HCT116 (cell line): Measurements from ENCODE around the gene ALCAM. TPM values are rescaled to one million over a fixed set of nuclear protein-coding genes. Genes with fewer than 3 reads are reported as not detected.

Experiments
- ATAC-seq: fragments of 200-7000 bp; cut with Tn5 transposase; 2 replicates; pipeline ENCODE4 v1.9.1; 2020; ENCODE audit warnings: mild to moderate bottlenecking, moderate library complexity
- BruUV-seq: library from RNA; stranded (reverse); fragments of 400-500 nt; replicated peaks from 2 replicates; lab custom pipeline; 2021; lab: Mats Ljungman, UMichigan
- CTCF ChIA-PET: fragments of 300-600 bp; sonication (Branson Sonifier 250); formaldehyde crosslinking; loops from one replicate; lab custom pipeline; 2021; ENCODE audit warnings: antibody characterized with exemption; lab: Charles Lee
- POLR2A ChIA-PET: fragments of 300-600, 350-600 bp; sonication (Branson Sonifier 250); formaldehyde crosslinking; loops from one replicate; lab custom pipeline; 2021; ENCODE audit warnings: antibody characterized with exemption; lab: Charles Lee
- RAD21 ChIA-PET, 2 experiments: fragments of 300-600 bp; sonication (Branson Sonifier 250); formaldehyde crosslinking; loops; one replicate each; lab custom pipeline; 2023; ENCODE audit warnings: low total read pairs in 2 of 2; ENCODE audit not compliant: uncharacterized antibody in 2 of 2, unreplicated experiment in 2 of 2, low non-redundant PET in 1 of 2; lab: Charles Lee
- DNase-seq: peaks from one replicate; pipeline ENCODE4 v3.0.0-alpha.2; 2010; ENCODE audit warnings: low read depth, low spot score
- H2AFZ ChIP-seq: fragments of 200-600 bp; shearing (Covaris generic), sonication (generic); 2 replicates; pipeline ENCODE4 v1.6.1; 2017; ENCODE audit warnings: low read depth, mixed run types, mixed read lengths, antibody characterized with exemption, low read length; ENCODE audit not compliant: poor library complexity, severe bottlenecking
- H3K27ac ChIP-seq: 2 replicates; pipeline ENCODE4 v1.5.1; 2012; ENCODE audit warnings: low read depth, low read length
- H3K27me3 ChIP-seq: fragments of 200-600 bp; sonication (generic); 2 replicates; pipeline ENCODE4 v1.6.1; 2016; ENCODE audit warnings: mixed run types, low read length, mixed read lengths; ENCODE audit not compliant: insufficient read depth
- H3K36me3 ChIP-seq, 2 experiments: fragments of 200-500 bp in 1 of 2; fragments of 200-600 bp in 1 of 2; sonication (Bioruptor generic) in 1 of 2; sonication (generic) in 1 of 2; 2 replicates each; pipeline versions ENCODE4 v1.5.1 to v1.6.1; 2014 to 2016; ENCODE audit warnings: low read length in 2 of 2, inconsistent platforms in 1 of 2, mixed read lengths in 1 of 2, mixed run types in 1 of 2; ENCODE audit not compliant: insufficient read depth in 2 of 2, control insufficient read depth in 1 of 2
- H3K4me1 ChIP-seq, 2 experiments: fragments of 200-600 bp in 1 of 2; sonication (generic) in 1 of 2; 2 replicates each; pipeline versions ENCODE4 v1.5.1 to v1.6.1; 2012 to 2017; ENCODE audit warnings: low read length in 2 of 2, inconsistent platforms in 1 of 2, mild to moderate bottlenecking in 1 of 2, mixed read lengths in 1 of 2, mixed run types in 1 of 2, moderate library complexity in 1 of 2; ENCODE audit not compliant: insufficient read depth in 2 of 2, control insufficient read depth in 1 of 2
- H3K4me2 ChIP-seq: fragments of 200-600 bp; sonication (generic); 2 replicates; pipeline ENCODE4 v1.6.1; 2017; ENCODE audit warnings: mixed run types, low read length, mixed read lengths
- H3K4me3 ChIP-seq, 2 experiments: fragments of 200-600 bp in 1 of 2; sonication (generic) in 1 of 2; replicated peaks in 1 of 2; 2 replicates each; pipeline ENCODE4 v1.5.1; 2011 to 2016; ENCODE audit warnings: low read length in 2 of 2, control low read depth in 1 of 2, low read depth in 1 of 2, mild to moderate bottlenecking in 1 of 2, mixed read lengths in 1 of 2, mixed run types in 1 of 2
- H3K79me2 ChIP-seq: fragments of 200-600 bp; sonication (generic); 2 replicates; pipeline ENCODE4 v1.6.1; 2017; ENCODE audit warnings: mild to moderate bottlenecking, mixed run types, low read length, moderate library complexity, mixed read lengths; ENCODE audit not compliant: insufficient read depth
- H3K9ac ChIP-seq: fragments of 200-600 bp; sonication (generic); 2 replicates; pipeline ENCODE4 v1.6.1; 2016; ENCODE audit warnings: low read length, mixed read lengths
- H3K9me2 ChIP-seq: fragments of 200-600 bp; sonication (generic), shearing (Covaris generic); 2 replicates; pipeline ENCODE4 v1.6.1; 2017; ENCODE audit warnings: mixed run types, mild to moderate bottlenecking, moderate library complexity; ENCODE audit not compliant: insufficient read depth
- H3K9me3 ChIP-seq, 2 experiments: fragments of 200-500 bp in 1 of 2; fragments of 200-600 bp in 1 of 2; sonication (Bioruptor generic) in 1 of 2; sonication (generic) in 1 of 2; 2 replicates each; pipeline ENCODE4 v1.6.1; 2014 to 2017; ENCODE audit warnings: low read length in 2 of 2, mixed read lengths in 2 of 2, inconsistent platforms in 1 of 2, low read depth in 1 of 2, mild to moderate bottlenecking in 1 of 2, mixed run types in 1 of 2, moderate library complexity in 1 of 2; ENCODE audit not compliant: control insufficient read depth in 1 of 2, insufficient read depth in 1 of 2
- H4K20me1 ChIP-seq: fragments of 200-600 bp; sonication (generic), shearing (Covaris generic); 2 replicates; pipeline ENCODE4 v1.6.1; 2017; ENCODE audit warnings: mixed run types, mild to moderate bottlenecking, moderate library complexity; ENCODE audit not compliant: insufficient read depth
- ATF3 ChIP-seq: IDR thresholded peaks from 2 replicates; pipeline ENCODE4 v1.6.1; 2012
- CTCF ChIP-seq, 3 experiments: fragments of 200-600 bp in 1 of 3; sonication (generic) in 1 of 3; IDR thresholded peaks in 2 of 3; conservative IDR thresholded peaks in 1 of 3; 2 replicates each; pipeline ENCODE4 v1.5.1; 2012 to 2017; ENCODE audit warnings: low read depth in 2 of 3, low read length in 2 of 3, antibody characterized with exemption in 1 of 3, borderline replicate concordance in 1 of 3, control low read depth in 1 of 3, mild to moderate bottlenecking in 1 of 3, mixed read lengths in 1 of 3, mixed run types in 1 of 3, moderate library complexity in 1 of 3; ENCODE audit not compliant: insufficient read depth in 1 of 3
- EGR1 ChIP-seq: IDR thresholded peaks from 2 replicates; pipeline ENCODE4 v1.6.1; 2012; ENCODE audit warnings: low read depth
- ELF1 ChIP-seq: IDR thresholded peaks from 2 replicates; pipeline ENCODE4 v1.6.1; 2012; ENCODE audit warnings: low read depth, borderline replicate concordance
- EZH2 ChIP-seq: fragments of 200-600 bp; sonication (generic); IDR thresholded peaks from 2 replicates; pipeline ENCODE4 v1.6.1; 2017; ENCODE audit warnings: antibody characterized with exemption, mixed run types
- FOSL1 ChIP-seq: IDR thresholded peaks from 2 replicates; pipeline ENCODE4 v1.6.1; 2012; ENCODE audit warnings: low read depth
- POLR2A ChIP-seq: IDR thresholded peaks from 2 replicates; pipeline ENCODE4 v1.7.0; 2011; ENCODE audit warnings: borderline replicate concordance; ENCODE audit not compliant: insufficient read depth, insufficient read length; ENCODE audit errors: extremely low read depth
- POLR2AphosphoS5 ChIP-seq: IDR thresholded peaks from 2 replicates; pipeline ENCODE4 v1.6.1; 2011; ENCODE audit warnings: mild to moderate bottlenecking, low read depth, low read length, moderate library complexity
- SIN3A ChIP-seq: IDR thresholded peaks from 2 replicates; pipeline ENCODE4 v1.6.1; 2012; ENCODE audit warnings: low read depth
- SP1 ChIP-seq: IDR thresholded peaks from 2 replicates; pipeline ENCODE4 v1.6.1; 2012; ENCODE audit warnings: low read depth
- SRF ChIP-seq: IDR thresholded peaks from 2 replicates; pipeline ENCODE4 v1.6.1; 2012; ENCODE audit warnings: low read depth
- TCF7L2 ChIP-seq: IDR thresholded peaks from 2 replicates; pipeline ENCODE4 v1.7.0; 2011; ENCODE audit warnings: borderline replicate concordance, inconsistent platforms; ENCODE audit not compliant: insufficient read depth, insufficient read length; ENCODE audit errors: extremely low read depth
- YY1 ChIP-seq: IDR thresholded peaks from 2 replicates; pipeline ENCODE4 v1.6.1; 2011; ENCODE audit warnings: low read length, low read depth, moderate library complexity, mild to moderate bottlenecking; ENCODE audit not compliant: insufficient replicate concordance; ENCODE audit errors: extremely low read depth
- ZFX ChIP-seq: fragments of 450-650 bp; IDR thresholded peaks from 2 replicates; pipeline ENCODE4 v1.6.1; 2017
- intact Hi-C: fragments of 100-400 bp; cut with micrococcal nuclease; formaldehyde crosslinking; loops from 2 replicates; pipeline ENCODE4 v1.10.0; 2022
- total RNA-seq: library from RNA; stranded (reverse); gene quantifications from one replicate; pipeline ENCODE4 v1.2.1, GENCODE V29; 2021; ENCODE audit not compliant: unreplicated experiment
- TF ChIP-seq, protein P1 (sequence below): IDR thresholded peaks from 2 replicates; pipeline ENCODE4 v1.6.1; 2012; ENCODE audit warnings: low read depth

ALCAM gene
- total RNA-seq, 1 experiment from 2014 or later = 56.7 TPM

GRCh38 chr3:105373383-105373782, 6.7 kb downstream of the ALCAM start (continued):
- TF ChIP-seq, protein P1, sequence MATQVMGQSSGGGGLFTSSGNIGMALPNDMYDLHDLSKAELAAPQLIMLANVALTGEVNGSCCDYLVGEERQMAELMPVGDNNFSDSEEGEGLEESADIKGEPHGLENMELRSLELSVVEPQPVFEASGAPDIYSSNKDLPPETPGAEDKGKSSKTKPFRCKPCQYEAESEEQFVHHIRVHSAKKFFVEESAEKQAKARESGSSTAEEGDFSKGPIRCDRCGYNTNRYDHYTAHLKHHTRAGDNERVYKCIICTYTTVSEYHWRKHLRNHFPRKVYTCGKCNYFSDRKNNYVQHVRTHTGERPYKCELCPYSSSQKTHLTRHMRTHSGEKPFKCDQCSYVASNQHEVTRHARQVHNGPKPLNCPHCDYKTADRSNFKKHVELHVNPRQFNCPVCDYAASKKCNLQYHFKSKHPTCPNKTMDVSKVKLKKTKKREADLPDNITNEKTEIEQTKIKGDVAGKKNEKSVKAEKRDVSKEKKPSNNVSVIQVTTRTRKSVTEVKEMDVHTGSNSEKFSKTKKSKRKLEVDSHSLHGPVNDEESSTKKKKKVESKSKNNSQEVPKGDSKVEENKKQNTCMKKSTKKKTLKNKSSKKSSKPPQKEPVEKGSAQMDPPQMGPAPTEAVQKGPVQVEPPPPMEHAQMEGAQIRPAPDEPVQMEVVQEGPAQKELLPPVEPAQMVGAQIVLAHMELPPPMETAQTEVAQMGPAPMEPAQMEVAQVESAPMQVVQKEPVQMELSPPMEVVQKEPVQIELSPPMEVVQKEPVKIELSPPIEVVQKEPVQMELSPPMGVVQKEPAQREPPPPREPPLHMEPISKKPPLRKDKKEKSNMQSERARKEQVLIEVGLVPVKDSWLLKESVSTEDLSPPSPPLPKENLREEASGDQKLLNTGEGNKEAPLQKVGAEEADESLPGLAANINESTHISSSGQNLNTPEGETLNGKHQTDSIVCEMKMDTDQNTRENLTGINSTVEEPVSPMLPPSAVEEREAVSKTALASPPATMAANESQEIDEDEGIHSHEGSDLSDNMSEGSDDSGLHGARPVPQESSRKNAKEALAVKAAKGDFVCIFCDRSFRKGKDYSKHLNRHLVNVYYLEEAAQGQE = no peak
- TF ChIP-seq FOSL1 (no peak), SP1 (no peak)

DNA sequence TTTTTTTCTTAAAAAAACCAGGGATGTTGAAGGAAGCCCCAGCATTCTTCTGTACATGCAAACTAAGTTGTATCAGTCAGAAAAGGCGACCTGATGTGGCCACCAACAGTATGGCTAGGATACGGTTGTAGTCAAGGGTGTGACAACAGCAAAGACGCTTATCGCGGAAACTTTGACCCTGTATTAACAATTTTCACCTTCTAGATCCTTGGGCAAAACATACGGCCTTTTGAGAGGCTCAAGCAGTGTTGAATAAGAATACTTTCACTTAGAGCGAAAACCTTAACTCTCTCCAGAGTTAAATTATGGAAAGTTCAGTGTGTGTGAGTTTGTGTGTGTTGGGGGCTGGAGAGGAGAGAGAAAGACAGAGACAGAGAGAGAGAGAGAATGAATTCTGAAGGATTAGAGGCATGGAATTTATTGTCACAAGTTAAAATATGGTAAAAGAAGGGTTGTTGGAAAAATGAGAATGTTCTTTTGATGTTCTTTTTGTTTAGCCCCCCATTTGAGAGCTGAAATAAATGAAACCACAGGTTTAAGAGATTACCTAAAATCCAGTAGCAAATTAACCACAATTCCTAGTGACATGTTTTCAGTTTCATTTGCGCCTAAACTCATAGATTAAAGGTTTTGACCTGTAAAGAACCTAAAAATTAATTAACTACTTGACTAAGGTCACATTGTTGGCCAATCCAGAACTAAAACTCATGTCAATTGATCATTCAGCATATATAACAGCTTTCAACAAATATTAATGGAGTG, 9.2 kb downstream of the ALCAM start:
- no peaks in the 10 kb centered on the region for H3K36me3 ChIP-seq
- intact Hi-C loops = no loop called here
- peaks cover 99% of the 10 kb centered on the region for H3K79me2 ChIP-seq
- peaks cover 0 to under 1% of the 10 kb centered on the region in 2 experiments; a peak in 1 of 4 replicates for H3K4me1 ChIP-seq
- DNase-seq = no peak
- no peaks in the 10 kb centered on the region for H3K9me2 ChIP-seq
- RAD21 ChIA-PET = no interaction called here
- ATAC-seq = no peak
- no peaks in the 10 kb centered on the region for H3K9me3 ChIP-seq
- POLR2A ChIA-PET = no interaction called here
- CTCF ChIA-PET = no interaction called here
- no peaks in the 10 kb centered on the region for H3K27me3 ChIP-seq
- H3K27ac ChIP-seq = no peak overlapping the region
- no TSS peak for BruUV-seq
- no peak overlapping the region for H2AFZ ChIP-seq
- H4K20me1 ChIP-seq = no peaks in the 10 kb centered on the region
- H3K4me2 ChIP-seq = no peak overlapping the region
- H3K4me3 ChIP-seq = no peak overlapping the region
- H3K9ac ChIP-seq = no peak overlapping the region
- TF ChIP-seq SRF (no peak), EZH2 (no peak), EGR1 (no peak), ELF1 (no peak), ATF3 (no peak), POLR2A (no peak), FOSL1 (no peak), POLR2AphosphoS5 (no peak), ZFX (no peak), SIN3A (no peak), TCF7L2 (no peak), YY1 (no peak), CTCF (IDR thresholded peaks at IDR 0.05 in 2 of 3, conservative IDR thresholded peaks at IDR 0.05 in 1 of 3; ENCODE audit: borderline replicate concordance in 1 of 3, insufficient read depth in 1 of 3, low read depth in 2 of 3, low read length in 2 of 3) (no peak)
- TF ChIP-seq, protein P1 = no peak
